Measurements from ENCODE around the gene PHRF1. TPM values are rescaled to one million over a fixed set of nuclear protein-coding genes. Genes with fewer than 3 reads are reported as not detected.

The PHRF1 gene
- total and polyA plus RNA-seq, 2 donors (not counting 3 experiments of a cell fraction or from before 2014, with no cell fraction given), result 14.2 to 39.4 TPM

GRCh38 chr11:660681-661444 lies 84.6 kb downstream of the PHRF1 start:
- dilution Hi-C loops (cut with MboI; ENCODE audit: extremely low pct_ligation_motif_present, low sequenced_read_pairs), result no loop called here
- H3K27me3 ChIP-seq (ENCODE audit: control insufficient read depth in 2 of 2, insufficient read depth in 2 of 2, low read length in 2 of 2), result no peaks in the 10 kb centered on the region
- BruUV-seq (replicated peaks), result no TSS peak
- H3K9ac ChIP-seq (replicated peaks; ENCODE audit: extremely low read depth, insufficient read depth, low read length), result no peak overlapping the region
- no peak for TF ChIP-seq POLR2A (IDR thresholded peaks at IDR 0.05; ENCODE audit: low read depth, low read length)
- TF ChIP-seq FOS (IDR thresholded peaks at IDR 0.05; ENCODE audit: borderline replicate concordance, insufficient read depth, low read length), result no peak
- no peak for TF ChIP-seq EZH2 (IDR thresholded peaks at IDR 0.05; ENCODE audit: borderline replicate concordance, low read depth, low read length, severe bottlenecking)
- TF ChIP-seq, protein P1, sequence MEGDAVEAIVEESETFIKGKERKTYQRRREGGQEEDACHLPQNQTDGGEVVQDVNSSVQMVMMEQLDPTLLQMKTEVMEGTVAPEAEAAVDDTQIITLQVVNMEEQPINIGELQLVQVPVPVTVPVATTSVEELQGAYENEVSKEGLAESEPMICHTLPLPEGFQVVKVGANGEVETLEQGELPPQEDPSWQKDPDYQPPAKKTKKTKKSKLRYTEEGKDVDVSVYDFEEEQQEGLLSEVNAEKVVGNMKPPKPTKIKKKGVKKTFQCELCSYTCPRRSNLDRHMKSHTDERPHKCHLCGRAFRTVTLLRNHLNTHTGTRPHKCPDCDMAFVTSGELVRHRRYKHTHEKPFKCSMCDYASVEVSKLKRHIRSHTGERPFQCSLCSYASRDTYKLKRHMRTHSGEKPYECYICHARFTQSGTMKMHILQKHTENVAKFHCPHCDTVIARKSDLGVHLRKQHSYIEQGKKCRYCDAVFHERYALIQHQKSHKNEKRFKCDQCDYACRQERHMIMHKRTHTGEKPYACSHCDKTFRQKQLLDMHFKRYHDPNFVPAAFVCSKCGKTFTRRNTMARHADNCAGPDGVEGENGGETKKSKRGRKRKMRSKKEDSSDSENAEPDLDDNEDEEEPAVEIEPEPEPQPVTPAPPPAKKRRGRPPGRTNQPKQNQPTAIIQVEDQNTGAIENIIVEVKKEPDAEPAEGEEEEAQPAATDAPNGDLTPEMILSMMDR (IDR thresholded peaks at IDR 0.05; ENCODE audit: extremely low read depth in 1 of 2, insufficient read depth in 1 of 2, low read depth in 1 of 2, low read length in 2 of 2), result no peak
- no peak for TF ChIP-seq MYC (IDR thresholded peaks at IDR 0.05; ENCODE audit: low read depth, low read length)
- TF ChIP-seq GATA2 (IDR thresholded peaks at IDR 0.05; ENCODE audit: insufficient read depth, insufficient read length, low read depth, low read length), result no peak
- TF ChIP-seq MAX (IDR thresholded peaks at IDR 0.05; ENCODE audit: insufficient read depth, insufficient read length), result no peak
- TF ChIP-seq POLR2AphosphoS5 (IDR thresholded peaks at IDR 0.05; ENCODE audit: insufficient read depth, low read depth, low read length), result no peak
- TF ChIP-seq JUN (IDR thresholded peaks at IDR 0.05; ENCODE audit: borderline replicate concordance, insufficient read depth, insufficient read length, low read depth), result no peak
- H3K36me3 ChIP-seq (ENCODE audit: control insufficient read depth in 2 of 2, extremely low read depth in 1 of 2, insufficient read depth in 2 of 2, low read length in 2 of 2), result peaks cover 2 to 32% of the 10 kb centered on the region in 2 experiments
- no peaks in the 10 kb centered on the region for H3K4me1 ChIP-seq (ENCODE audit: control insufficient read depth, extremely low read depth, insufficient read depth, low read length)
- no peak overlapping the region for H3K4me3 ChIP-seq (replicated peaks in 1 of 3; ENCODE audit: insufficient read depth in 1 of 3, low read depth in 1 of 3, low read length in 3 of 3)
- CTCF ChIA-PET, result interaction anchor here (0.9 to 1.1 kb wide), 3 partner anchors 20 to 67 kb away, joined by 3 read pairs; no protein-coding TSS in a partner anchor
- no peaks in the 10 kb centered on the region for H3K9me1 ChIP-seq (replicated peaks; ENCODE audit: control insufficient read depth, extremely low read depth, insufficient read depth, low read length)
- FAIRE-seq (no peak), DNase-seq (ENCODE audit: low read depth, low spot score) (no peak)
- H3K9me3 ChIP-seq (replicated peaks; ENCODE audit: control insufficient read depth, insufficient read depth, low read length), result no peaks in the 10 kb centered on the region
- H3K27ac ChIP-seq (ENCODE audit: insufficient read depth, low read depth, low read length), result no peak overlapping the region
- H2AFZ ChIP-seq (ENCODE audit: low read depth, low read length), result no peak overlapping the region
- no peak overlapping the region for H3K4me2 ChIP-seq (ENCODE audit: insufficient read depth, low read length)
- no peaks in the 10 kb centered on the region for H3K79me2 ChIP-seq (ENCODE audit: control insufficient read depth, insufficient read depth, low read length)
- POLR2A ChIA-PET, result no interaction called here
- intact Hi-C loops (cut with micrococcal nuclease), result no loop called here
- no peaks in the 10 kb centered on the region for H4K20me1 ChIP-seq (replicated peaks; ENCODE audit: control insufficient read depth, extremely low read depth, insufficient read depth, low read length)

MicroRNA genes within 50 kb of the gene (microRNA counts, 767-probe panel; counts per million panel counts)
- microRNA hsa-miR-210, result 723 counts per million, percentile 96 among the panel's probes with 10 or more counts

Small RNAs within 50 kb of the gene (microRNA-seq; reads per million reads assigned to microRNA genes)
- gene MIR210 (ENCODE audit: borderline number of aligned reads, borderline replicate concordance), result 43.4 reads per million, percentile 45 among the genes with 10 or more reads in this experiment

Small RNAs within 50 kb of the gene (small RNA-seq; reads per million reads assigned to genes)
- 7.0 reads per million, percentile 50 among the genes with 10 or more reads in this experiment for gene MIR210 (ENCODE audit: insufficient read depth, insufficient read length, low read depth, low replicate concordance)

Other genes with a start within 250 kb of the PHRF1 start
- gene B4GALNT4, start 207.0 kb upstream of the PHRF1 start, total RNA-seq, result 5.2 and 9.6 TPM in 2 replicates
- 7.9 and 9.2 TPM in 2 replicates for gene B4GALNT4, start 207.0 kb upstream of the PHRF1 start, polyA plus RNA-seq
- 0.27 and 0.30 TPM in 2 replicates for gene PKP3, start 182.3 kb upstream of the PHRF1 start, total RNA-seq
- gene PKP3, start 182.3 kb upstream of the PHRF1 start, polyA plus RNA-seq, result 0.33 and 0.59 TPM in 2 replicates
- gene SIGIRR, start 161.5 kb upstream of the PHRF1 start, total RNA-seq, result 51.9 and 52.3 TPM in 2 replicates
- gene SIGIRR, start 161.5 kb upstream of the PHRF1 start, polyA plus RNA-seq, result 70.9 and 104 TPM in 2 replicates
- 0.12 TPM in 1 of 2 replicates, not detected in the other for gene ANO9, start 134.5 kb upstream of the PHRF1 start, total RNA-seq
- 0.23 and 0.32 TPM in 2 replicates for gene ANO9, start 134.5 kb upstream of the PHRF1 start, polyA plus RNA-seq
- gene PTDSS2, start 126.2 kb upstream of the PHRF1 start, total RNA-seq, result 41.4 and 44.2 TPM in 2 replicates
- gene PTDSS2, start 126.2 kb upstream of the PHRF1 start, polyA plus RNA-seq, result 46.8 and 60.8 TPM in 2 replicates
- gene RNH1, start 69.2 kb upstream of the PHRF1 start, total RNA-seq, result 143 and 144 TPM in 2 replicates
- gene RNH1, start 69.2 kb upstream of the PHRF1 start, polyA plus RNA-seq, result 198 and 276 TPM in 2 replicates
- gene HRAS, start 40.9 kb upstream of the PHRF1 start, total RNA-seq, result 103 TPM in 2 replicates
- 105 and 109 TPM in 2 replicates for gene HRAS, start 40.9 kb upstream of the PHRF1 start, polyA plus RNA-seq
- 0.55 and 0.90 TPM in 2 replicates for gene LRRC56, start 38.9 kb upstream of the PHRF1 start, total RNA-seq
- gene LRRC56, start 38.9 kb upstream of the PHRF1 start, polyA plus RNA-seq, result 0.47 and 0.64 TPM in 2 replicates
- gene LMNTD2, start 15.7 kb upstream of the PHRF1 start, total RNA-seq, result 1.8 and 2.1 TPM in 2 replicates
- 2.6 and 3.9 TPM in 2 replicates for gene LMNTD2, start 15.7 kb upstream of the PHRF1 start, polyA plus RNA-seq
- 12.2 and 14.1 TPM in 2 replicates for gene RASSF7, start 15.5 kb upstream of the PHRF1 start, total RNA-seq
- 19.9 and 27.9 TPM in 2 replicates for gene RASSF7, start 15.5 kb upstream of the PHRF1 start, polyA plus RNA-seq
- gene IRF7, start 39.5 kb downstream of the PHRF1 start, total RNA-seq, result 12.3 and 14.7 TPM in 2 replicates
- 12.6 and 23.3 TPM in 2 replicates for gene IRF7, start 39.5 kb downstream of the PHRF1 start, polyA plus RNA-seq
- gene CDHR5, start 48.5 kb downstream of the PHRF1 start, total RNA-seq, result not detected in 2 replicates
- not detected in 2 replicates for gene CDHR5, start 48.5 kb downstream of the PHRF1 start, polyA plus RNA-seq
- not detected in 2 replicates for gene SCT, start 50.7 kb downstream of the PHRF1 start, total RNA-seq
- gene SCT, start 50.7 kb downstream of the PHRF1 start, polyA plus RNA-seq, result not detected in 2 replicates
- 0.24 TPM in 1 of 2 replicates, not detected in the other for gene DRD4, start 60.8 kb downstream of the PHRF1 start, total RNA-seq
- not detected in 2 replicates for gene DRD4, start 60.8 kb downstream of the PHRF1 start, polyA plus RNA-seq
- 50.3 and 55.7 TPM in 2 replicates for gene DEAF1, start 118.8 kb downstream of the PHRF1 start, total RNA-seq
- 43.6 and 45.5 TPM in 2 replicates for gene DEAF1, start 118.8 kb downstream of the PHRF1 start, polyA plus RNA-seq
- gene TMEM80, start 119.3 kb downstream of the PHRF1 start, total RNA-seq, result 24.1 and 26.6 TPM in 2 replicates
- 17.9 and 21.2 TPM in 2 replicates for gene TMEM80, start 119.3 kb downstream of the PHRF1 start, polyA plus RNA-seq
- 6.0 and 12.5 TPM in 2 replicates for gene EPS8L2, start 129.8 kb downstream of the PHRF1 start, total RNA-seq
- 5.2 and 5.9 TPM in 2 replicates for gene EPS8L2, start 129.8 kb downstream of the PHRF1 start, polyA plus RNA-seq
- 287 and 294 TPM in 2 replicates for gene TALDO1, start 171.0 kb downstream of the PHRF1 start, total RNA-seq
- gene TALDO1, start 171.0 kb downstream of the PHRF1 start, polyA plus RNA-seq, result 184 and 211 TPM in 2 replicates
- 78.5 and 83.1 TPM in 2 replicates for gene GATD1, start 201.0 kb downstream of the PHRF1 start, total RNA-seq
- gene GATD1, start 201.0 kb downstream of the PHRF1 start, polyA plus RNA-seq, result 70.6 and 90.8 TPM in 2 replicates
- gene CEND1, start 213.6 kb downstream of the PHRF1 start, total RNA-seq, result 0.40 and 0.83 TPM in 2 replicates
- gene CEND1, start 213.6 kb downstream of the PHRF1 start, polyA plus RNA-seq, result 0.15 and 0.27 TPM in 2 replicates
- 24.9 and 29.3 TPM in 2 replicates for gene SLC25A22, start 221.8 kb downstream of the PHRF1 start, total RNA-seq
- gene SLC25A22, start 221.8 kb downstream of the PHRF1 start, polyA plus RNA-seq, result 24.5 and 27.4 TPM in 2 replicates
- gene PIDD1, start 228.8 kb downstream of the PHRF1 start, total RNA-seq, result 30.6 and 30.7 TPM in 2 replicates
- 28.2 and 41.0 TPM in 2 replicates for gene PIDD1, start 228.8 kb downstream of the PHRF1 start, polyA plus RNA-seq
- 1,644 and 1,739 TPM in 2 replicates for gene RPLP2, start 233.5 kb downstream of the PHRF1 start, total RNA-seq
- gene RPLP2, start 233.5 kb downstream of the PHRF1 start, polyA plus RNA-seq, result 1,579 and 3,225 TPM in 2 replicates
- gene PNPLA2, start 242.4 kb downstream of the PHRF1 start, total RNA-seq, result 75.6 and 83.0 TPM in 2 replicates
- 73.1 and 80.3 TPM in 2 replicates for gene PNPLA2, start 242.4 kb downstream of the PHRF1 start, polyA plus RNA-seq